Ovary (tissue), 9 donors: ENCODE results near the gene CAPN5. TPM values are rescaled to one million over a fixed set of nuclear protein-coding genes. Genes with fewer than 3 reads are reported as not detected.

Experiments
- DNase-seq, 5 donors: peaks; one replicate each; pipeline ENCODE4 v3.0.0-alpha.2; 2019 to 2020
- H3K27ac ChIP-seq, 2 donors: fragments of 200-600 bp; one replicate each; pipeline versions ENCODE4 v1.5.1 to v1.8.0; 2019 to 2022
- H3K27me3 ChIP-seq: fragments of 200-600 bp; one replicate; pipeline ENCODE4 v1.8.0; 2022
- H3K36me3 ChIP-seq: fragments of 200-600 bp; sonication (generic); one replicate; pipeline ENCODE4 v1.5.1; 2019
- H3K4me1 ChIP-seq: one replicate; pipeline ENCODE4 v1.8.1; 2013; ENCODE audit warnings: mild to moderate bottlenecking, moderate library complexity; ENCODE audit not compliant: insufficient read depth
- H3K4me3 ChIP-seq: fragments of 200-600 bp; sonication (generic); one replicate; pipeline ENCODE4 v1.5.1; 2017
- H3K9me3 ChIP-seq, 2 donors: fragments of 200-600 bp in 1 of 2; sonication (generic) in 1 of 2; one replicate each; pipeline versions ENCODE4 v1.5.1 to v1.8.1; 2013 to 2019; ENCODE audit warnings: mild to moderate bottlenecking in 1 of 2, moderate library complexity in 1 of 2
- EP300 ChIP-seq: sonication (generic); formaldehyde crosslinking; IDR thresholded peaks from one replicate; pipeline ENCODE4 v1.6.1; 2017; ENCODE audit warnings: antibody characterized with exemption
- POLR2A ChIP-seq: fragments of 450-650 bp; IDR thresholded peaks from one replicate; pipeline ENCODE4 v1.6.1; 2017; ENCODE audit warnings: antibody characterized with exemption, mild to moderate bottlenecking, moderate library complexity
- whole genome bisulfite sequencing, 3 donors: extraction: QIAGEN DNeasy Blood & Tissue Kit in 1 of 3; methylation state at CpG; one replicate each; pipeline versions ENCODE4 v1.1.5 to v1.1.7; 2013 to 2017; 5-methylcytosine and 5-hydroxymethylcytosine counted together
- intact Hi-C, 4 donors: fragments of 100-400 bp; cut with DNase I; formaldehyde crosslinking; loops; one replicate each; pipeline versions ENCODE4 v1.11.0 to v1.15.1; 2022 to 2023
- polyA plus RNA-seq, 2 donors: library from polyadenylated mRNA; stranded (reverse); fragments of 200-250 nt in 1 of 2; fragments of 350-450 nt in 1 of 2; fragmentation: Illumina TruSeq in 1 of 2; extraction: RNeasy Lipid Tissue Mini Kit (QIAGEN cat#74804) in 1 of 2; gene quantifications; one replicate each; pipeline ENCODE4 v1.2.3, GENCODE V29; 2013 to 2014
- total RNA-seq, 7 donors: library from RNA; depleted of rRNA in 2 of 7; stranded (reverse); fragments of >200 nt in 2 of 7; fragmentation: NEBNext Ultra II Directional in 3 of 7; extraction: Animal tissue kit (Norgen Biotek cat#: 25700) in 3 of 7; gene quantifications; one replicate each; pipeline versions ENCODE4 v1.1.0 to v1.2.4, GENCODE V29; 2016 to 2023
- TF ChIP-seq, protein P1 (sequence below), 3 donors: fragments of 450-650 bp in 2 of 3; fragments of 200-600 bp in 1 of 3; IDR thresholded peaks; one replicate each; pipeline versions ENCODE4 v1.5.1 to v1.8.0; 2016 to 2022; ENCODE audit warnings: antibody characterized with exemption in 3 of 3, mild to moderate bottlenecking in 1 of 3
- donor health status: DM: no; HTN: no; CAD: no; lungs with moderate emphysema.
- donor health status: DM: no; HTN: no; CAD: no.
- donor health status: Bipolar disorder and iron deficiency.
- donor health status: DM: yes; HTN: yes; CAD: no.
- donor health status: DM: no; HTN: no; CAD: no.
- donor health status: DM: yes; HTN: yes; CAD: no.

CAPN5 gene
- total and polyA plus RNA-seq, 9 donors, result 3.0 to 82.2 (median 21.3) TPM

DNA sequence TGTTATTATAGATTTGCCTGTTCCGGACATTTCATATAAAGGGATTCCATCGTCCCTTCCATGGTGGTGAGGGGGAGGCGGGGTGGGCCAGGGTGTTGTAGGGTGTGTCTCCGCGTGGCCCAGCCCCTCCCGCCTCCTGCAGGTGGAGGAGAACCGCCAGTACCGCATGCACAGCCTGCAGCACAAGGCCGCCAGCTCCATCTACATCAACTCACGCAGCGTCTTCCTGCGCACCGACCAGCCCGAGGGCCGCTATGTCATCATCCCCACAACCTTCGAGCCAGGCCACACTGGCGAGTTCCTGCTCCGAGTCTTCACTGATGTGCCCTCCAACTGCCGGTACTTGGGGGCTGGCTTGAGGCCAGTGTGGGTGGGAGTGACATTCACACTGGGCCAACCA is 53.8 kb downstream of the CAPN5 start:
- no peaks in the 10 kb centered on the region for H3K9me3 ChIP-seq
- 87 to 90% (median 90%) methylated on average over 19 of the region's 19 CpGs for WGBS, 3 donors
- no peak overlapping the region for H3K4me3 ChIP-seq
- H3K36me3 ChIP-seq, result no peaks in the 10 kb centered on the region
- no peak overlapping the region for H3K27ac ChIP-seq
- H3K27me3 ChIP-seq, result no peaks in the 10 kb centered on the region
- DNase-seq, result no peak
- TF ChIP-seq EP300 (no peak), POLR2A (no peak)
- TF ChIP-seq, protein P1, sequence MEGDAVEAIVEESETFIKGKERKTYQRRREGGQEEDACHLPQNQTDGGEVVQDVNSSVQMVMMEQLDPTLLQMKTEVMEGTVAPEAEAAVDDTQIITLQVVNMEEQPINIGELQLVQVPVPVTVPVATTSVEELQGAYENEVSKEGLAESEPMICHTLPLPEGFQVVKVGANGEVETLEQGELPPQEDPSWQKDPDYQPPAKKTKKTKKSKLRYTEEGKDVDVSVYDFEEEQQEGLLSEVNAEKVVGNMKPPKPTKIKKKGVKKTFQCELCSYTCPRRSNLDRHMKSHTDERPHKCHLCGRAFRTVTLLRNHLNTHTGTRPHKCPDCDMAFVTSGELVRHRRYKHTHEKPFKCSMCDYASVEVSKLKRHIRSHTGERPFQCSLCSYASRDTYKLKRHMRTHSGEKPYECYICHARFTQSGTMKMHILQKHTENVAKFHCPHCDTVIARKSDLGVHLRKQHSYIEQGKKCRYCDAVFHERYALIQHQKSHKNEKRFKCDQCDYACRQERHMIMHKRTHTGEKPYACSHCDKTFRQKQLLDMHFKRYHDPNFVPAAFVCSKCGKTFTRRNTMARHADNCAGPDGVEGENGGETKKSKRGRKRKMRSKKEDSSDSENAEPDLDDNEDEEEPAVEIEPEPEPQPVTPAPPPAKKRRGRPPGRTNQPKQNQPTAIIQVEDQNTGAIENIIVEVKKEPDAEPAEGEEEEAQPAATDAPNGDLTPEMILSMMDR (IDR thresholded peaks at IDR 0.05), result no peak
- no peaks in the 10 kb centered on the region for H3K4me1 ChIP-seq
- intact Hi-C loops, result loop anchor here in 2 of 4 donors (10.0 kb wide), 3 partner anchors 354 to 434 kb away; partner anchors contain the start of gene PAK1 (in 1 of the 2)

- TF ChIP-seq EP300 (no peak), POLR2A (no peak)
- TF ChIP-seq, protein P1 (IDR thresholded peaks at IDR 0.05), result no peak
- 85 to 88% (median 88%) methylated on average over 7 to 10 of the region's 10 CpGs for whole genome bisulfite sequencing, 3 donors
- H3K36me3 ChIP-seq, result no peaks in the 10 kb centered on the region
- H3K27ac ChIP-seq, result no peak overlapping the region
- H3K4me3 ChIP-seq, result no peak overlapping the region
- H3K27me3 ChIP-seq, result no peaks in the 10 kb centered on the region
- no peaks in the 10 kb centered on the region for H3K9me3 ChIP-seq
- intact Hi-C loops, result loop anchor here in 2 of 4 donors (10.0 kb wide), 3 partner anchors 354 to 434 kb away; partner anchors contain the start of gene PAK1 (in 1 of the 2)
- no peaks in the 10 kb centered on the region for H3K4me1 ChIP-seq
- no peak for DNase-seq
These were observed 54.4 kb downstream of the CAPN5 start for GRCh38 chr11:77121096-77121640.

DNA sequence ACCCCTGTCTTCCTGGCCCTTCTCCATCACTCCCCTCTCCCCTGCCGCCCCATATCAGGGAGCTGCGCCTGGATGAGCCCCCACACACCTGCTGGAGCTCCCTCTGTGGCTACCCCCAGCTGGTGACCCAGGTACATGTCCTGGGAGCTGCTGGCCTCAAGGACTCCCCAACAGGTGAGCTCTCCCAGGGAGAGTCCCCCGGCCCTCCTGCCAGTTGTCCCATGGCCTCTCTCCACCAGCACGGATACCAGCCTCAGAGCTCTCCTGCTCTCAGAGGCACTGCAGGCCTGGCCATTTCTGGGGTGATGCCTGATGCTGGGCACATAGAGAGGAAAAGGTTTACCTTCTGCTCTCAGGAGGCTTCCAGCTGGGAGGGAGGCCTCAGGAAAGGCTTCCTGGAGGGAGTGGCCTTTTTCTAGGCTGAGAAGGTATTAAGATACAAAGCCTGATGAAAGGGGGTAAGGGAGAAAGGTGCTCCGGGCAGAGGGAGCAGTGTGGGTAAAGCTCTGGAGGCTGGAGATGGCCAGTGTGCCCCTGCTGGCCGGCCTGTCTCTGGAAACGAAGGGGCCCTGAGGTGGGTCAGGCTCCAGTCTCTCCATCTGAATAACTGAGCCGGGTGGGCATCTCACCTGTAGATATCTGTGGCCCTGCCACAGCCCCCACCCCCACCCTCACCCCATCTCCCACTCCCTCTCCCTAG is 55.3 kb downstream of the CAPN5 start:
- intact Hi-C loops, result loop anchor here in 2 of 4 donors (10.0 kb wide), 3 partner anchors 353 to 433 kb away; partner anchors contain the start of gene PAK1 (in 1 of the 2)
- TF ChIP-seq POLR2A, result no peak
- no peak for TF ChIP-seq EP300
- TF ChIP-seq, protein P1 (IDR thresholded peaks at IDR 0.05), result no peak

GRCh38 chr11:77122576-77123212 is 55.9 kb downstream of the CAPN5 start:
- intact Hi-C loops, result loop anchor here in 2 of 4 donors (10.0 kb wide), 3 partner anchors 352 to 432 kb away; partner anchors contain the start of gene PAK1 (in 1 of the 2)
- DNase-seq, result no peak
- Histone ChIP-seq H3K27me3 (no peaks in the 10 kb centered on the region), H3K27ac (no peak overlapping the region), H3K4me3 (no peak overlapping the region), H3K4me1 (peaks cover 3% of the 10 kb centered on the region), H3K9me3 (no peaks in the 10 kb centered on the region), H3K36me3 (no peaks in the 10 kb centered on the region)
- TF ChIP-seq POLR2A, result no peak
- TF ChIP-seq, protein P1 (IDR thresholded peaks at IDR 0.05), result no peak
- TF ChIP-seq EP300, result no peak
- WGBS, 3 donors, result 83 to 92% (median 86%) methylated on average over 7 of the region's 7 CpGs

More for the DNA sequence above, 55.3 kb downstream of the CAPN5 start:
- Histone ChIP-seq H3K27me3 (no peaks in the 10 kb centered on the region), H3K36me3 (no peaks in the 10 kb centered on the region), H3K27ac (no peak overlapping the region), H3K4me1 (peaks cover 3% of the 10 kb centered on the region), H3K9me3 (no peaks in the 10 kb centered on the region), H3K4me3 (no peak overlapping the region)
- no peak for DNase-seq
- 87 to 93% (median 92%) methylated on average over 8 of the region's 8 CpGs for WGBS, 3 donors
